Adipocyte (in vitro differentiated cells): ENCODE data around the gene NGEF.

Experiments
- DNase-seq: peaks from one replicate; pipeline ENCODE4 v3.0.0-alpha.2; 2015; ENCODE audit warnings: low read depth
- H3K27me3 ChIP-seq: replicated peaks from 2 replicates; pipeline ENCODE4 v1.7.0; 2013; ENCODE audit warnings: mild to moderate bottlenecking, low read length, moderate library complexity; ENCODE audit not compliant: control insufficient read depth, insufficient read depth
- H3K36me3 ChIP-seq: 2 replicates; pipeline ENCODE4 v1.7.0; 2013; ENCODE audit warnings: low read length, mild to moderate bottlenecking, moderate library complexity; ENCODE audit not compliant: control insufficient read depth, insufficient read depth, severe bottlenecking
- H3K4me1 ChIP-seq: 2 replicates; pipeline ENCODE4 v1.7.0; 2013; ENCODE audit warnings: mild to moderate bottlenecking, low read length, moderate library complexity; ENCODE audit not compliant: control insufficient read depth, insufficient read depth
- H3K4me3 ChIP-seq: 2 replicates; pipeline ENCODE4 v1.7.0; 2013; ENCODE audit warnings: mild to moderate bottlenecking, low read length, moderate library complexity
- H3K9ac ChIP-seq: 2 replicates; pipeline ENCODE4 v1.7.0; 2013; ENCODE audit warnings: mild to moderate bottlenecking, low read length, moderate library complexity
- H3K9me3 ChIP-seq: 2 replicates; pipeline ENCODE4 v1.7.0; 2013; ENCODE audit warnings: mild to moderate bottlenecking, low read length, moderate library complexity; ENCODE audit not compliant: control insufficient read depth

Gene NGEF

DNA sequence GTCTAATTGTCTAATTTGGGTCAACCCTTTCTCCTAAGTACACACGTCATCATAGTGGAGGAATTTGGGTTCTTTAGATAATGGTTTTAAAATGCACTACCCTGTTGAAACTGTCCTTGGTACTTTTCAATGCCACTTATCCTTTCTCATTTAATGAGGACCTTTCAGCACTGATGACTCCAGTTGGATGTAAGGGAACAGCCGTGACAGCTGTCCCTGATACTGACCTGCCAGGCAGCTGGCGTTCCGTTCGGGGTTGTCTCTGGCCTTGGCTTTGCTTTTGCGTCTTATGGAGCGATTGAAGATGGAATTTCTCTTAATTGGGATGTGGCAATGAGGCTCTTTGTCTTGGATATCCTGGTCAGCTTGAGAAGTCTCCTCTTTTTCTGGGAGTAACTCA, 38.7 kb downstream of the NGEF start:
- peaks cover 3% of the 10 kb centered on the region for H3K27me3 ChIP-seq
- H3K4me3 ChIP-seq = no peak overlapping the region

DNA sequence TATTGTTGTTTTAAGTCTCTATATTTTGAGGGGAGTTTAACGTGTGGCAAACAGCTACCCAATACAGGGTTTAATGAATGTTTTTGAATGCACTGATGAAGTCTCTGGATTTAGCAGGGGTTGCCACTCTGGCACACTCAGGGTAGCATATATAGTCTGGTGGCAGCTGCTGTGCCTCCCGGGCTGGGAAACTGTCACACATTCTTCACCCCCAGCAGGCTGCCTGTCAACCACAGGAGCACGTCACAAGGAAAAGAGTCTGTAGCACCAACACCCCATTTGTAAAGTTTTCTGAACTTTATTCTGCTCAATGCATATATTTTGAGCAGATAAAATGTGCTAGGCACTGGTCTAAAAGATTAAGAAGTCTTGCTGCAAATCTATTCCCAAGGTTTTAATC, 39.3 kb downstream of the NGEF start:
- peaks cover 3% of the 10 kb centered on the region for H3K27me3 ChIP-seq
- no peak overlapping the region for H3K4me3 ChIP-seq
- H3K9ac ChIP-seq = no peak overlapping the region
- DNase-seq = no peak
- no peaks in the 10 kb centered on the region for H3K4me1 ChIP-seq
- peaks cover 3% of the 10 kb centered on the region for H3K9me3 ChIP-seq
- H3K36me3 ChIP-seq = no peaks in the 10 kb centered on the region

More for the DNA sequence above, 38.7 kb downstream of the NGEF start:
- peaks cover 3% of the 10 kb centered on the region for H3K9me3 ChIP-seq
- no peak overlapping the region for H3K9ac ChIP-seq
- H3K4me1 ChIP-seq = no peaks in the 10 kb centered on the region
- no peaks in the 10 kb centered on the region for H3K36me3 ChIP-seq
- DNase-seq = no peak

DNA sequence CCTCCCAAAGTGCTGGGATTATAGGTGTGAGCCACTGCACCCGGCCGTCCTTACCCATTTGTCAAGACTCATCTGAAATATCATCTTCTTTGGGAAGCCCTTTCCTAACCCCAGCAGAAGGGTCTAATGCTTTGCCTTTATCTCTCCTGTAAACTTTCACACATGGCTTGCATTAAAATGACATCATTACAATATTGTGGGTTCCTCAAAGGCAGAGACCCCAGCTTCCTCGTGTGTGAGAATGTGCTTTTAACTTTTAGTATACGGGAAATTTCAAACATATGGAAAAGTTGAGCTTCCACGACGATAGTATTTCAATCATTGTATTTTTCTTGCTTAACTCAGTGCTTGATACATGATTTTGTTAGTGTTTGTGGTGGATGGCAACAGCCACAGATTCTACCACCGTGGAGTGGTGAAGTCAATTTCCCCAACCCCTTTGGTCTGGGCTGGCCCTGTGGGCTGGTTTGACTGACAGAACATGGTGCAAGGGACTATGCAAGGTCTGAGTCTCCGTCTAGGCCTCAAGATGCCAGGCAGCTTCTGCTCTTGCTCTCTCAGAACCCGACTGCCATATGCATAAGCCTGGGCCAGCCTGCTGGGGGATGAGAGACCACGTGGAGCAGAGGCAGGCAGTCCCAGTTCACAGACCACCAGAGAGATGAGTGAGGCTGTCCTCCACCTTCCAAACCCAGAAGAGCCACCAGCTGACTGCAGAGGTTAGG, 39.9 kb downstream of the NGEF start:
- H3K4me3 ChIP-seq = no peak overlapping the region
- no peak overlapping the region for H3K9ac ChIP-seq
- peaks cover 3% of the 10 kb centered on the region for H3K27me3 ChIP-seq
- H3K4me1 ChIP-seq = no peaks in the 10 kb centered on the region
- no peaks in the 10 kb centered on the region for H3K36me3 ChIP-seq
- H3K9me3 ChIP-seq = peaks cover 3% of the 10 kb centered on the region
- no peak for DNase-seq

DNA sequence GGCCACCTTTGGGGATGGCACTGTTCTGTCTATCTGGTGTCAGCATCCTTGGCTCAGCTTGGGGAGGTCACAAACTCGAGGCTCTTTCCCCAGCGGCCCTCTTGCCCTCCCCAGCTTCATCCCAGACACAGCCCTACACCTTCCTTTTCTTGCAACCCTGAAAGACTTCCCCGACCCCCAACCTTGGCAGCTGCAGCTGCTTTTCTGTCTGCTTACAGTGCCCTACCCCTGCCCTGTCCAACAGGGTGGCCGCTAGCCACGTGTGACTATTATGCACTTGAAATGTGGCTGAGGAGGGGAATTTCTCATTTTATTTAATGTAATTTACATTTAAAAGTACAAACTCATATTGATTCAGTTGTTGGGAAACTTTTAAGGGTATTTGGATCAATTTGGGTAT, 41.3 kb downstream of the NGEF start:
- peaks cover 3% of the 10 kb centered on the region for H3K27me3 ChIP-seq
- no peaks in the 10 kb centered on the region for H3K36me3 ChIP-seq
- no peak for DNase-seq
- no peak overlapping the region for H3K9ac ChIP-seq
- H3K4me1 ChIP-seq = no peaks in the 10 kb centered on the region
- H3K4me3 ChIP-seq = no peak overlapping the region
- H3K9me3 ChIP-seq = peaks cover 3% of the 10 kb centered on the region

DNA sequence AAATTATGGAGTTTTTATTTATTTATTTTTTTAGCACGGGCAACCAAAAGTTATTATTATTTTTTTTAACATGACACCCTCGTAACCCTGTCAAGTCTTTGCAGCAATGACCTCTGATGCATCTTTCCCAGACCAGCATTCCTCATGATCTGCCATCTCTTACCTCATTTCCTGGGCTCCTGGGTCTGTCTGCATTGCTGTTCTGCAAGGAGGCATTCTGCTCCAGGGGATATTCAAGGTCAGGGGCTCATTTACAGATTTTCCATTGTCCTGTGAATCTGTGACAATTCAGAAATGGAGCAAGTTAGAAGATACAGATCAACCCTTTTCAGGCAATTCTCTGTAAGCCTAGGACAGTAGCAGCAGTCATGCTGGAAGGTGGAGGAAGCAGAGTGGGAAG, 43.0 kb downstream of the NGEF start:
- Histone ChIP-seq H3K4me3 (no peak overlapping the region), H3K36me3 (no peaks in the 10 kb centered on the region), H3K9ac (no peak overlapping the region), H3K9me3 (peaks cover 3% of the 10 kb centered on the region), H3K27me3 (peaks cover 12% of the 10 kb centered on the region), H3K4me1 (no peaks in the 10 kb centered on the region)
- DNase-seq = no peak

DNA sequence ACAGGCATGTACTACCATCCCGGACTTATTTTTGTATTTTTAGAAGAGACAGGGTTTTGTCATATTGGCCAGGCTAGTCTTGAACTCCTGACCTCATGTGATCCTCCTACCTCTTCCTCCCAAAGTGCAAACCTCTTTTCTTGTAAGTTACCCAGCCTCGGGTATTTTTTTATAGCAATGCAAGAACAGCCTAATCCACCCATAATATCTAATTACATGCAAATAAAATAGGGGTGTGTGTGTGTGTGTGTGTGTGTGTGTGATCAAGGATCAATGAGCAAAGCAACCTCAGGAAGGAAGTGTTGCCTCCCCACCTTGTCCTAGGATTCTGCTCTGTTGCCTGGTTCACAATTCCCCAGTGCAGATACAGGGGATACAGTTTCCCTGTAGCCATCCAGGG, 45.6 kb downstream of the NGEF start:
- Histone ChIP-seq H3K27me3 (peaks cover 18% of the 10 kb centered on the region), H3K36me3 (no peaks in the 10 kb centered on the region), H3K4me3 (no peak overlapping the region), H3K9ac (no peak overlapping the region), H3K9me3 (peaks cover 3% of the 10 kb centered on the region), H3K4me1 (no peaks in the 10 kb centered on the region)
- no peak for DNase-seq

DNA sequence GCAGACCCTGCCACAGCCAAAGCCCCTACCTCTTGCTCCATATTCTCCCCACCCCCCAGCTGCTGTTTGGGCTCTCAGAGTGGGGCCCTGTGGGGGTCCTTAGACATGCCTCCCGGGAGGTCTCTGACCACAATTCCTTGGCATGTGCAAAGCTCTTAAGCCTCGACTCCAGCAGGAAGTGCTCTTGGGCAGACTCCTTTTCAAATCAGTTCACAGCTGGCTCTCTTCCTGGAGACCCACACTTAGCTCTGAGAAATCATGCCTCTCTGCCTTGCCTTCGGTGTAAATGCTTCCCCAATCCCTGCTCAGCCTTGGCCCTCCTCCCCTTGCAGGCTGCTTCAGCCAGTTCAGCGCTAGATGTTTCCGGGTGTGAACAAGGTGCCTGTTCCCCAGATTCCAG, 46.9 kb downstream of the NGEF start:
- no peak for DNase-seq
- H3K4me1 ChIP-seq = no peaks in the 10 kb centered on the region
- no peaks in the 10 kb centered on the region for H3K36me3 ChIP-seq
- no peak overlapping the region for H3K4me3 ChIP-seq
- no peak overlapping the region for H3K9ac ChIP-seq
- peaks cover 9% of the 10 kb centered on the region for H3K9me3 ChIP-seq
- peaks cover 18% of the 10 kb centered on the region for H3K27me3 ChIP-seq

DNA sequence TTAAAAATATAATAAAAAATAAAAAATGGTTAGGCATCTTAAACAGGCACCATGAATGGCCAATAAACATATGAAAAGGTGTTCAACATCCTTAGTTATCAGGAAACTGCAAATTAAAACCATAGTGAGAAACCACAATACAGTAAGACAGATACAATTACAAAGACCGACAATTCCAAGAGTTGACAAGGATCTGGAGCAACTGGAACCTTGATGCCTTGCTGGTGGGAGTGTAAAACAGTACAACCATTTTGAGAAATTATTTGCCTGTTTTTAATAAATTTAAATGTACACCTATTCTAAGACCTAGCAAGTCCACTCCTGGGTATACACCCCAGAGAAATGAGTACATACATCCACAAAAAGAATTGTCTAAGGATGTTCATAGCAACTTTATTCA, 49.1 kb downstream of the NGEF start:
- no peak for DNase-seq
- no peaks in the 10 kb centered on the region for H3K4me1 ChIP-seq
- H3K4me3 ChIP-seq = no peak overlapping the region
- peaks cover 18% of the 10 kb centered on the region for H3K27me3 ChIP-seq
- no peak overlapping the region for H3K9ac ChIP-seq
- no peaks in the 10 kb centered on the region for H3K36me3 ChIP-seq
- peaks cover 9% of the 10 kb centered on the region for H3K9me3 ChIP-seq

DNA sequence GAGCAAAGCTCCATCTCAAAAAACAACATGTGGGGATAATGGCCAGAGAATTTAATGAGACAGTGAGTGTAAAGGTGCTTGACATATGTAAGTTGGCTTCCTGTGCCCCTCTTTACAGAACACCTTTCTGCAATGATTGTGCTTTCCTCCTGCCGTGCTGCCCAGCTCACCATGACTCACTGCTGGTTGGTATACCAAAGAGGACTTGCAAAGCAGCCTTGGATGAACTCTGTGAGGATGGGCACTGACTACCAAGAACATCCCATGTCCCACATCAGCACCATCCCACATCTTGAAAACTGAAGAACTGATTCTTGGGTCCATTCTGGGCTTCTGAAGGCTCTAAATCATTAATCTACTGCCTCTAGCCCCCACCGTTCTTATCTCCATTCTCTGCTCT, 52.2 kb downstream of the NGEF start:
- H3K27me3 ChIP-seq = peaks cover 13% of the 10 kb centered on the region
- no peaks in the 10 kb centered on the region for H3K36me3 ChIP-seq
- H3K9me3 ChIP-seq = peaks cover 9% of the 10 kb centered on the region
- DNase-seq = no peak
- H3K4me3 ChIP-seq = no peak overlapping the region
- H3K4me1 ChIP-seq = no peaks in the 10 kb centered on the region
- H3K9ac ChIP-seq = no peak overlapping the region

DNA sequence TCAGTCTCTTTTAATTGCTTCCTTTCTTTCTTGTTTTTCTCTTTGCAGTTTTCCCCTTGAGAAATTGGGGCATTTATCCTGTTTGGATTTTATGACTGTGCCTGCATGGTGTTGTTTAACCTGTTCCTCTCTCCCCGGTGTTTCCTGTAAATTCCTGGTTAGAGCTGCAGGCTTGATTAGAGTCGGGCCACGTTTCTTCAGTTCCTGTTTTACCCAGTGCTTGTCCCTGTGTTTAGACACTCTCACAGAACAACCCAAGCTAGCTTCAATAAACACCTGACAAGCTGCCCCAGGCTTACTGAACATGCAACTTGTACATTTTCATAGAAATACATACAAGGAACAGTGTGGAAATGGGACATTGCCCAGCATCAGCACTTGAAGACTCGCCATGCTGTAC, 53.9 kb downstream of the NGEF start:
- peaks cover 4% of the 10 kb centered on the region for H3K27me3 ChIP-seq
- H3K4me1 ChIP-seq = no peaks in the 10 kb centered on the region
- no peak overlapping the region for H3K4me3 ChIP-seq
- no peak overlapping the region for H3K9ac ChIP-seq
- no peaks in the 10 kb centered on the region for H3K36me3 ChIP-seq
- peaks cover 9% of the 10 kb centered on the region for H3K9me3 ChIP-seq
- no peak for DNase-seq

DNA sequence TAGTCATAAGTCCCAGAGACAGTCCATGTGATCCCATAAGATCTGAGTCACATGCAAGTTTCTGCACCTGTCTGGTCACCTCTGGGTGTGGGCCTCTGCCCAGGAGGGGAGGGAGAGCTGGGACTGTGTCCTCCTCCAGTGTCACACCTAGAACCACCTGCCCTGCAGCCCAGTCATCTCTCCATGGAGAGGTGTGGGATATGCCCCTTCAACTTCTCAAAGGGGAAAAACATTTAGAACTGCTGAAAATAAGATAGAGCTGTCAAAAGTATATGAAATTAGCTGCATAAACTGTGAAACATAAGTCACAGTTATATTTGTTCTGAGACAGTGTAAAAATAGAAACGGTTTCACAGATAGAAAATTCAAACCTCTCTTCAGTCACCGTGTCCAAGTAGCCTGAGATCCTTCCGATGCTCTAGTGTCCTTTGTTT, 55.4 kb downstream of the NGEF start:
- no peak overlapping the region for H3K9ac ChIP-seq
- no peak for DNase-seq
- peaks cover 6% of the 10 kb centered on the region for H3K9me3 ChIP-seq
- H3K4me1 ChIP-seq = no peaks in the 10 kb centered on the region
- no peaks in the 10 kb centered on the region for H3K36me3 ChIP-seq
- no peak overlapping the region for H3K4me3 ChIP-seq
- H3K27me3 ChIP-seq = peaks cover 6% of the 10 kb centered on the region

DNA sequence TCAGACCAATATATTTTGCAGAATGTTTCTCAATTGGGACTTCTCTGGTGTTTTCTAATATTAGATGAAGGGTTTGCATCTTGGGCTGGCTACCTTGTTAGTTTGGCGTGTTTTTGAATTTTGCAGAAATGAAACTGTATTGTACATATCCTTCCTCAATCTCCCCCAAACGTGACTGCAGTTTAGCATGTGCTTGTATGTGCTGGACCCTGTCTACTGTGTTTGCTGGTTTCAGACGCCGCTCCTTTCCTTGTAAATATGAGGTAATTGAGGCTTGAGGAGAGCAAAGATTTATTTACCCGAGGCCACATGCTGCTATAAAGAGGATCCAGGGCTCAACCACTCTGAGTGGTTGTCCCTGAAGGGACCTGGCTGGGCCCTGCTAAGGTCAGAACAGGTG, 57.2 kb downstream of the NGEF start:
- Histone ChIP-seq H3K4me1 (no peaks in the 10 kb centered on the region), H3K4me3 (no peak overlapping the region), H3K9me3 (no peaks in the 10 kb centered on the region), H3K36me3 (no peaks in the 10 kb centered on the region), H3K27me3 (peaks cover 14% of the 10 kb centered on the region), H3K9ac (no peak overlapping the region)
- no peak for DNase-seq
